ENCODE data around the gene S100A5.

S100A5 gene

GRCh38 chr1:153539395-153540093 lies 1.2 kb downstream of the S100A5 start:
- no peak overlapping the region for H3K4me3 ChIP-seq (ENCODE audit: low read depth, low read length)
- DNase-seq (ENCODE audit: low read depth): no peak
- no peak for TF ChIP-seq CTCF (IDR thresholded peaks at IDR 0.05; ENCODE audit: insufficient read depth, low read depth, low read length, missing control alignments)

- TF ChIP-seq CTCF (IDR thresholded peaks at IDR 0.05; ENCODE audit: insufficient read depth, low read depth, low read length, missing control alignments): no peak
- DNase-seq (ENCODE audit: low read depth): peak; percentile 17
Measured at GRCh38 chr1:153538315-153538821, 2.4 kb downstream of the S100A5 start.

GRCh38 chr1:153537376-153537730 lies 3.4 kb downstream of the S100A5 start:
- H3K4me3 ChIP-seq (ENCODE audit: low read depth, low read length): no peak overlapping the region
- no peak for DNase-seq (ENCODE audit: low read depth)
- TF ChIP-seq CTCF (IDR thresholded peaks at IDR 0.05; ENCODE audit: insufficient read depth, low read depth, low read length, missing control alignments): no peak

More at GRCh38 chr1:153538315-153538821, 2.4 kb downstream of the S100A5 start:
- no peak overlapping the region for H3K4me3 ChIP-seq (ENCODE audit: low read depth, low read length)

GRCh38 chr1:153536671-153537375 lies 3.9 kb downstream of the S100A5 start:
- H3K4me3 ChIP-seq (ENCODE audit: low read depth, low read length): no peak overlapping the region
- TF ChIP-seq CTCF (IDR thresholded peaks at IDR 0.05; ENCODE audit: insufficient read depth, low read depth, low read length, missing control alignments): no peak
- no peak for DNase-seq (ENCODE audit: low read depth)

GRCh38 chr1:153536012-153536670 lies 4.6 kb downstream of the S100A5 start:
- peak; percentile 37 for DNase-seq (ENCODE audit: low read depth)
- peak overlapping the region; percentile 51 for H3K4me3 ChIP-seq (ENCODE audit: low read depth, low read length)
- no peak for TF ChIP-seq CTCF (IDR thresholded peaks at IDR 0.05; ENCODE audit: insufficient read depth, low read depth, low read length, missing control alignments)

- no peak for DNase-seq (ENCODE audit: low read depth)
- H3K4me3 ChIP-seq (ENCODE audit: low read depth, low read length): peak within 1 kb of the TSS; percentile 51
- no peak for TF ChIP-seq CTCF (IDR thresholded peaks at IDR 0.05; ENCODE audit: insufficient read depth, low read depth, low read length, missing control alignments)
Measured at GRCh38 chr1:153535242-153536011, 5.3 kb downstream of the S100A5 start, which contains the start of gene S100A6. Gene S100A6, minus strand, starts transcription at chr1:153535991. Its CDS starts 652 bp downstream, at chr1:153535339.
